ENCODE results near the gene FYB1. TPM values are rescaled to one million over a fixed set of nuclear protein-coding genes. Genes with fewer than 3 reads are reported as not detected.

FYB1 gene
- total and polyA plus RNA-seq, 2 of the 4 experiments (the other 2 are of a cell fraction): not detected

DNA sequence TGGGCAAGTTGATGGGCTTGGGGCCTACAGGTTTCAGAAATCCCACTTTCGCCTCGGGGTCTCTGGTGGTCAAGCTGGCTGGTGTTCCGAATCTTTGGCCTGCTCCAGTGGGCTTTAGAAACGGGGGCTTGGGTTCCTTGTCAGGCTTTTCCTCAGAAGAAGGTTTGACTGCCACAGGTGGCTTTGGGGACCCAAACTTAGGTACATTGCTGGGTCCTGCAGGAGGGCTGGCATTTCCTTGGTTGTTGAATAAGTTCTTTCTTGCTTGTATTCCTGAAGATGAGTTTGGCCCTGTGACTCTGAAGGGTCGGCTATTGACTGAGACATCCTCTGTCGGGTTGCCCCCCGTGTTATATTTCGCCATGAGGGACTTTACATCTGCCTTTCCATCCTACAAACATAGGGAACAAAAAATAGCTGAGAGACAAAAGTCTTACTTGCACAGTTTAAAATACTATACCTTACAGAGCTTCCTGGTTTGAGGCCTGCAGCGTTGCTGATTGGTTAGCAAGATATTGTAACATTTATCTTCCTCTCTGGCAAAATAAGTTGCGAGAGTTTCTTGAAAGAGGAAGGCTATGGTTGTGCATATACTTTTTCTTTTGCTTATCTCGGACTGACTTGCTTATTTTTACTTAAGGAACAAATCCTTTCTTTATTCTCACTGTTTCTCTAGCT is 16.6 kb downstream of the FYB1 start:
- ChIA-PET POLR2A (ENCODE audit: unreplicated experiment) (no interaction called here), CTCF (no interaction called here)
- Histone ChIP-seq H4K20me1 (ENCODE audit: insufficient read depth, low read length) (no peaks in the 10 kb centered on the region), H3K4me3 (ENCODE audit: insufficient read depth, low read depth, low read length) (no peak overlapping the region), H4K8ac (ENCODE audit: low read depth in 2 of 2, low read length in 2 of 2) (no peak overlapping the region), H3K9me3 (ENCODE audit: control insufficient read depth, insufficient read depth, low read length) (no peaks in the 10 kb centered on the region), H2AFZ (replicated peaks; ENCODE audit: low read length, poor library complexity) (no peak overlapping the region), H3K36me3 (ENCODE audit: control insufficient read depth, insufficient read depth, low read length) (no peaks in the 10 kb centered on the region), H2BK5ac (ENCODE audit: low read depth, low read length, poor library complexity, severe bottlenecking) (no peak overlapping the region), H3K56ac (ENCODE audit: extremely low read depth, insufficient read depth, low read length) (no peak overlapping the region), H3K23ac (ENCODE audit: low read depth, low read length) (no peak overlapping the region), H3K79me1 (ENCODE audit: low read depth in 1 of 2, low read length in 2 of 2) (no peaks in the 10 kb centered on the region), H4K5ac (ENCODE audit: low read depth, low read length) (no peak overlapping the region), H3K27ac (ENCODE audit: insufficient read depth, low read length) (no peak overlapping the region), H2BK20ac (ENCODE audit: low read depth, low read length) (no peak overlapping the region), H3K4ac (ENCODE audit: low read depth, low read length) (no peak overlapping the region), H2AK5ac (ENCODE audit: low read depth, low read length) (no peak overlapping the region), H2BK15ac (ENCODE audit: low read depth, low read length) (no peak overlapping the region), H3K9me1 (ENCODE audit: insufficient read depth, low read length) (no peaks in the 10 kb centered on the region), H3K4me1 (ENCODE audit: control insufficient read depth, insufficient read depth, low read length) (no peaks in the 10 kb centered on the region), H2BK120ac (ENCODE audit: low read depth, low read length) (no peak overlapping the region), H3K14ac (replicated peaks; ENCODE audit: low read depth, low read length) (no peak overlapping the region), H3K27me3 (ENCODE audit: control insufficient read depth, insufficient read depth, low read length) (peaks cover 2% of the 10 kb centered on the region; the same call in 1 of the 2 replicates), H3K9ac (ENCODE audit: low read depth, low read length) (no peak overlapping the region), H4K91ac (ENCODE audit: insufficient read depth, low read depth, low read length) (no peak overlapping the region), H2AK9ac (replicated peaks; ENCODE audit: low read depth, low read length, poor library complexity) (no peak overlapping the region), H3K18ac (ENCODE audit: low read depth, low read length) (no peak overlapping the region), H3K4me2 (ENCODE audit: low read depth, low read length) (no peak overlapping the region)
- dilution Hi-C loops (cut with HindIII; ENCODE audit: low sequenced_read_pairs, unreplicated experiment): no loop called here
- no peak for DNase-seq
- TF ChIP-seq CEBPB (IDR thresholded peaks at IDR 0.05; ENCODE audit: low read depth, low read length) (no peak), RCOR1 (IDR thresholded peaks at IDR 0.05; ENCODE audit: insufficient replicate concordance, low read length) (no peak), POLR2A (IDR thresholded peaks at IDR 0.05; ENCODE audit: low read depth, low read length) (no peak), MAFK (IDR thresholded peaks at IDR 0.05; ENCODE audit: low read depth, low read length) (no peak), NFE2L2 (IDR thresholded peaks at IDR 0.05; ENCODE audit: low read depth, low read length) (no peak)
- intact Hi-C loops (cut with micrococcal nuclease): no loop called here
- no TSS peak for BruUV-seq (replicated peaks)
- ATAC-seq (ENCODE audit: low read depth): no peak
- in situ Hi-C loops (cut with MboI; ENCODE audit: low sequenced_read_pairs): loop anchor here (25.0 kb wide), 1 partner anchor 360 kb away; no protein-coding TSS in a partner anchor
- WGBS, 2 experiments (ENCODE audit: extremely low coverage in 2 of 2, insufficient read length in 1 of 2): 86% methylated on average over 4 of the region's 11 CpGs; no CpG with 5 or more reads in 1 of the 2 experiments
